ENCODE measurements around the gene PCGF1. TPM values are rescaled to one million over a fixed set of nuclear protein-coding genes. Genes with fewer than 3 reads are reported as not detected.
A peak's percentile ranks its signal among the peaks of the same experiment; 100 is the strongest.

Gene PCGF1
- total and polyA plus RNA-seq, 9 of the 15 experiments (the other 6 are each of a cell fraction or from before 2014, with no cell fraction given): 20.3 to 45.7 (median 29.3) TPM

GRCh38 chr2:74481431-74481830 is 26.1 kb downstream of the PCGF1 start (continued):
- no peak for TF ChIP-seq TRIM25 (IDR thresholded peaks at IDR 0.05; ENCODE audit: borderline replicate concordance)
- TF ChIP-seq POLR3A (IDR thresholded peaks at IDR 0.05; ENCODE audit: borderline replicate concordance, extremely low read depth, insufficient read depth, insufficient read length): no peak
- TF ChIP-seq XRCC5 (IDR thresholded peaks at IDR 0.05; ENCODE audit: low read depth, low read length): no peak
- TF ChIP-seq PHF21A (IDR thresholded peaks at IDR 0.05; ENCODE audit: borderline replicate concordance, low read depth): no peak
- TF ChIP-seq POLR2A (conservative IDR thresholded peaks at IDR 0.05): no peak
- TF ChIP-seq KAT2B (IDR thresholded peaks at IDR 0.05; ENCODE audit: low read depth, low read length): no peak
- no peak for TF ChIP-seq DDX20 (tag; IDR thresholded peaks at IDR 0.05; ENCODE audit: low read depth)
- no peak for TF ChIP-seq ZC3H8 (IDR thresholded peaks at IDR 0.05)

- Histone ChIP-seq H2AFZ (ENCODE audit: low read depth, low read length) (no peak overlapping the region), H3K27me3 (ENCODE audit: control insufficient read depth in 2 of 2, insufficient read depth in 2 of 2, low read length in 2 of 2) (no peaks in the 10 kb centered on the region), H3K4me1 (replicated peaks in 1 of 2; ENCODE audit: control insufficient read depth in 2 of 2, insufficient read depth in 2 of 2, low read length in 2 of 2) (peaks cover 11 to 16% of the 10 kb centered on the region in 2 experiments; a peak in 3 of 5 replicates), H3K4me2 (ENCODE audit: insufficient read depth, low read length) (no peak overlapping the region), H3K36me3 (ENCODE audit: control insufficient read depth, insufficient read depth, low read length) (peaks cover 27% of the 10 kb centered on the region), H3K4me3 (no peak overlapping the region), H3K27ac (ENCODE audit: extremely low read depth, low read depth, low read length) (no peak overlapping the region), H3K79me2 (ENCODE audit: control insufficient read depth, insufficient read depth, low read length) (peaks cover 13% of the 10 kb centered on the region; the same call in 2 of the 3 replicates), H4K20me1 (replicated peaks; ENCODE audit: control insufficient read depth, insufficient read depth, low read length) (no peaks in the 10 kb centered on the region), H3K9me3 (replicated peaks; ENCODE audit: control insufficient read depth, insufficient read depth, low read depth, low read length) (no peaks in the 10 kb centered on the region), H3K9me1 (ENCODE audit: control insufficient read depth, insufficient read depth, low read length) (peaks cover 4% of the 10 kb centered on the region), H3K9ac (ENCODE audit: insufficient read depth in 1 of 2, low read depth in 2 of 2, low read length in 2 of 2) (no peak overlapping the region)
- DNase-seq (ENCODE audit: extremely low read depth in 1 of 4, low spot score in 3 of 4) (peak in 2 of 4 experiments; percentile 29 to 43), FAIRE-seq (no peak), ATAC-seq (peak; percentile 40)
- intact Hi-C loops (cut with micrococcal nuclease): loop anchor here (2.0 to 5.0 kb wide), 2 partner anchors 78 to 142 kb away; no protein-coding TSS in a partner anchor
- 77% methylated on average over 4 of the region's 5 CpGs for WGBS (ENCODE audit: insufficient coverage, low coverage, missing lambda C conversion rate)
- in situ Hi-C loops (cut with MboI): no loop called here
- BruUV-seq (replicated peaks): no TSS peak
- ChIA-PET CTCF (ENCODE audit: low intra/inter-chr PET ratio) (interaction anchor here (0.6 kb wide), 1 partner anchor 58 kb away, joined by 3 read pairs; no protein-coding TSS in a partner anchor), POLR2A (interaction anchor here (0.6 to 1.1 kb wide), 5 partner anchors 26 to 139 kb away, joined by 3 to 4 read pairs (median 3); no protein-coding TSS in a partner anchor)
- TF ChIP-seq XRCC3 (IDR thresholded peaks at IDR 0.05): no peak
- no peak for TF ChIP-seq NFIX (CRISPR knock-in tag; IDR thresholded peaks at IDR 0.05; ENCODE audit: low read depth)
- TF ChIP-seq ETV1 (tag; conservative IDR thresholded peaks at IDR 0.05; ENCODE audit: low read depth): no peak
- TF ChIP-seq IRF9 (tag; IDR thresholded peaks at IDR 0.05): no peak
- TF ChIP-seq RAD21 (CRISPR knock-in tag; conservative IDR thresholded peaks at IDR 0.05 in 1 of 2, IDR thresholded peaks at IDR 0.05 in 1 of 2): peak in 1 of 2 experiments; percentile 39; a peak in 2 of 4 replicates
- TF ChIP-seq SMC3 (conservative IDR thresholded peaks at IDR 0.05; ENCODE audit: insufficient read depth, low read depth, low read length): 0 out of 2 replicates have a peak, but pooled peaks have one; percentile 9
- TF ChIP-seq CTCF (IDR thresholded peaks at IDR 0.05 in 2 of 3, conservative IDR thresholded peaks at IDR 0.05 in 1 of 3; ENCODE audit: insufficient read depth in 2 of 3, low read depth in 1 of 3, low read length in 3 of 3): peak; percentile 49 to 72 (median 52); a peak in 5 of 6 replicates
- no peak for TF ChIP-seq ZNF717 (CRISPR knock-in tag; IDR thresholded peaks at IDR 0.05)
These were observed 32.6 kb downstream of the PCGF1 start for GRCh38 chr2:74474899-74475298.

Data from K562 (cell line).